ENCODE results near the gene CSF3R. TPM values are rescaled to one million over a fixed set of nuclear protein-coding genes. Genes with fewer than 3 reads are reported as not detected.

The CSF3R gene
- total and polyA plus RNA-seq, 9 of the 15 experiments (the other 6 are each of a cell fraction or from before 2014, with no cell fraction given): 0.21 to 0.86 (median 0.40) TPM; not detected in 1

- Histone ChIP-seq H2AFZ (ENCODE audit: low read depth, low read length) (0 out of 2 replicates have a peak overlapping the region, but pooled peaks have one; percentile 1), H3K9me1 (ENCODE audit: control insufficient read depth, insufficient read depth, low read length) (no peaks in the 10 kb centered on the region), H3K4me3 (no peak overlapping the region), H3K4me1 (replicated peaks in 1 of 2; ENCODE audit: control insufficient read depth in 2 of 2, insufficient read depth in 2 of 2, low read length in 2 of 2) (peaks cover 28 to 31% of the 10 kb centered on the region in 2 experiments), H4K20me1 (replicated peaks; ENCODE audit: control insufficient read depth, insufficient read depth, low read length) (no peaks in the 10 kb centered on the region), H3K79me2 (ENCODE audit: control insufficient read depth, insufficient read depth, low read length) (no peaks in the 10 kb centered on the region), H3K36me3 (ENCODE audit: control insufficient read depth, insufficient read depth, low read length) (no peaks in the 10 kb centered on the region), H3K27ac (ENCODE audit: extremely low read depth, low read depth, low read length) (no peak overlapping the region), H3K9ac (ENCODE audit: insufficient read depth in 1 of 2, low read depth in 2 of 2, low read length in 2 of 2) (no peak overlapping the region), H3K4me2 (ENCODE audit: insufficient read depth, low read length) (no peak overlapping the region), H3K27me3 (ENCODE audit: control insufficient read depth in 2 of 2, insufficient read depth in 2 of 2, low read length in 2 of 2) (no peaks in the 10 kb centered on the region), H3K9me3 (replicated peaks; ENCODE audit: control insufficient read depth, insufficient read depth, low read depth, low read length) (no peaks in the 10 kb centered on the region)
- ATAC-seq (no peak), FAIRE-seq (no peak), DNase-seq (ENCODE audit: extremely low read depth in 1 of 4, low spot score in 3 of 4) (no peak)
- intact Hi-C loops (cut with micrococcal nuclease) (no loop called here), in situ Hi-C loops (cut with MboI) (no loop called here)
- BruUV-seq (replicated peaks): no TSS peak
- ChIA-PET CTCF (ENCODE audit: low intra/inter-chr PET ratio) (interaction anchor here (0.7 kb wide), 1 partner anchor 708 kb away, joined by 4 read pairs; no protein-coding TSS in a partner anchor), POLR2A (interaction anchor here (0.6 to 2.2 kb wide), 4 partner anchors 9 to 767 kb away, joined by 4 to 8 read pairs (median 5); no protein-coding TSS in a partner anchor)
- WGBS (ENCODE audit: insufficient coverage, low coverage, missing lambda C conversion rate): 54% methylated on average over 3 of the region's 3 CpGs
- TF ChIP-seq, protein P1, sequence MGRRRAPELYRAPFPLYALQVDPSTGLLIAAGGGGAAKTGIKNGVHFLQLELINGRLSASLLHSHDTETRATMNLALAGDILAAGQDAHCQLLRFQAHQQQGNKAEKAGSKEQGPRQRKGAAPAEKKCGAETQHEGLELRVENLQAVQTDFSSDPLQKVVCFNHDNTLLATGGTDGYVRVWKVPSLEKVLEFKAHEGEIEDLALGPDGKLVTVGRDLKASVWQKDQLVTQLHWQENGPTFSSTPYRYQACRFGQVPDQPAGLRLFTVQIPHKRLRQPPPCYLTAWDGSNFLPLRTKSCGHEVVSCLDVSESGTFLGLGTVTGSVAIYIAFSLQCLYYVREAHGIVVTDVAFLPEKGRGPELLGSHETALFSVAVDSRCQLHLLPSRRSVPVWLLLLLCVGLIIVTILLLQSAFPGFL (CRISPR knock-in tag; IDR thresholded peaks at IDR 0.05): no peak
- TF ChIP-seq HBP1 (CRISPR knock-in tag; IDR thresholded peaks at IDR 0.05) (no peak), ZNF589 (CRISPR knock-in tag; IDR thresholded peaks at IDR 0.05; ENCODE audit: low read depth) (no peak), CHD1 (IDR thresholded peaks at IDR 0.05; ENCODE audit: low read length) (no peak), MAFK (IDR thresholded peaks at IDR 0.05; ENCODE audit: low read length) (no peak), FOXP1 (CRISPR knock-in tag; IDR thresholded peaks at IDR 0.05) (no peak), EHMT2 (IDR thresholded peaks at IDR 0.05) (no peak), POLR2AphosphoS5 (IDR thresholded peaks at IDR 0.05; ENCODE audit: control insufficient read depth, insufficient read depth, low read depth, low read length) (no peak), EP400 (IDR thresholded peaks at IDR 0.05) (no peak), TFAM (CRISPR knock-in tag; conservative IDR thresholded peaks at IDR 0.05) (no peak), MTF1 (CRISPR knock-in tag; IDR thresholded peaks at IDR 0.05; ENCODE audit: borderline replicate concordance) (no peak), MTA3 (IDR thresholded peaks at IDR 0.05; ENCODE audit: borderline replicate concordance) (no peak), ID3 (CRISPR knock-in tag; IDR thresholded peaks at IDR 0.05) (no peak), ID3 (tag; IDR thresholded peaks at IDR 0.05) (no peak), E2F8 (IDR thresholded peaks at IDR 0.05; ENCODE audit: low read depth, partially characterized antibody) (no peak)
- TF ChIP-seq, protein P2, sequence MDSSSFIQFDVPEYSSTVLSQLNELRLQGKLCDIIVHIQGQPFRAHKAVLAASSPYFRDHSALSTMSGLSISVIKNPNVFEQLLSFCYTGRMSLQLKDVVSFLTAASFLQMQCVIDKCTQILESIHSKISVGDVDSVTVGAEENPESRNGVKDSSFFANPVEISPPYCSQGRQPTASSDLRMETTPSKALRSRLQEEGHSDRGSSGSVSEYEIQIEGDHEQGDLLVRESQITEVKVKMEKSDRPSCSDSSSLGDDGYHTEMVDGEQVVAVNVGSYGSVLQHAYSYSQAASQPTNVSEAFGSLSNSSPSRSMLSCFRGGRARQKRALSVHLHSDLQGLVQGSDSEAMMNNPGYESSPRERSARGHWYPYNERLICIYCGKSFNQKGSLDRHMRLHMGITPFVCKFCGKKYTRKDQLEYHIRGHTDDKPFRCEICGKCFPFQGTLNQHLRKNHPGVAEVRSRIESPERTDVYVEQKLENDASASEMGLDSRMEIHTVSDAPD (CRISPR knock-in tag; IDR thresholded peaks at IDR 0.05): no peak
These were observed 5.2 kb upstream of the CSF3R start for GRCh38 chr1:36487906-36488305.

Data from K562 (cell line).